D721Med (cell line): ENCODE results near the gene ETHE1.

Experiments used
- DNase-seq: peaks from one replicate; pipeline ENCODE4 v3.0.0; 2011; ENCODE audit warnings: low spot score; ENCODE audit not compliant: insufficient read length
- FAIRE-seq: peaks from 2 replicates; lab custom pipeline; 2011; peaks lifted over from hg19 to GRCh38; lab: Jason Lieb, UNC
- TF ChIP-seq, protein P1 (sequence below): IDR thresholded peaks from 2 replicates; pipeline ENCODE4 v1.5.1; 2012; ENCODE audit warnings: mild to moderate bottlenecking, control low read depth; ENCODE audit not compliant: insufficient read depth; ENCODE audit errors: missing control alignments

Gene ETHE1

DNA sequence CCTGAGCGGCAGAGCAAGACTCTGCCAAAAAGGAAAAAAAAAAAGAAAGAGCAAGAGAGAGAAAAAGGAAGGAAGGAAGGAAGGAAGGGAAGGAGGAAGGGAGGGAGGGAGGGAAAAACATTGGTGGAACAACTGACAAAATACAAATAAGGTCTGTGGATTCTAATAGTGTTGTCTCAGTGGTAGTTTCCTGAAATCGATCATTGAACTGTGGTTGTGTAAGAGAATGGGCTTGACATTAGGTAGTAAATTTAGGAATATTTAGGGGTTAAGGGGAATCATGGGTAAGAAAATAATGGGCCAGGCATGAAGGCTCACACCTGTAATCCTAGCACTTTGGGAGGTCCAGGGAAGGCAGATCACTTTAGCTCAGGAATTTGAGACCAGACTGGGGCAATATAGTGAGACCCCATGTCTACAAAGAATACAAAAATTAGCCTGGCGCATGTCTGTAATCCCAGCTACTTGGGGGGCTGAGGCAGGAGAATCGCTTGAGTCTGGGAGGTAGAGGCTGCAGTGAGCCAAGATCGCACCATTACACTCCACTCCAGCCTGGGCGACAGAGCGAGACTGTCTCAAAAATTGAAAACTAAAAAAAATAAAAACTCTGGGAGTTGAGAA is 36.9 kb downstream of the ETHE1 start:
- DNase-seq (no peak), FAIRE-seq (no peak)
- TF ChIP-seq, protein P1, sequence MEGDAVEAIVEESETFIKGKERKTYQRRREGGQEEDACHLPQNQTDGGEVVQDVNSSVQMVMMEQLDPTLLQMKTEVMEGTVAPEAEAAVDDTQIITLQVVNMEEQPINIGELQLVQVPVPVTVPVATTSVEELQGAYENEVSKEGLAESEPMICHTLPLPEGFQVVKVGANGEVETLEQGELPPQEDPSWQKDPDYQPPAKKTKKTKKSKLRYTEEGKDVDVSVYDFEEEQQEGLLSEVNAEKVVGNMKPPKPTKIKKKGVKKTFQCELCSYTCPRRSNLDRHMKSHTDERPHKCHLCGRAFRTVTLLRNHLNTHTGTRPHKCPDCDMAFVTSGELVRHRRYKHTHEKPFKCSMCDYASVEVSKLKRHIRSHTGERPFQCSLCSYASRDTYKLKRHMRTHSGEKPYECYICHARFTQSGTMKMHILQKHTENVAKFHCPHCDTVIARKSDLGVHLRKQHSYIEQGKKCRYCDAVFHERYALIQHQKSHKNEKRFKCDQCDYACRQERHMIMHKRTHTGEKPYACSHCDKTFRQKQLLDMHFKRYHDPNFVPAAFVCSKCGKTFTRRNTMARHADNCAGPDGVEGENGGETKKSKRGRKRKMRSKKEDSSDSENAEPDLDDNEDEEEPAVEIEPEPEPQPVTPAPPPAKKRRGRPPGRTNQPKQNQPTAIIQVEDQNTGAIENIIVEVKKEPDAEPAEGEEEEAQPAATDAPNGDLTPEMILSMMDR: no peak

DNA sequence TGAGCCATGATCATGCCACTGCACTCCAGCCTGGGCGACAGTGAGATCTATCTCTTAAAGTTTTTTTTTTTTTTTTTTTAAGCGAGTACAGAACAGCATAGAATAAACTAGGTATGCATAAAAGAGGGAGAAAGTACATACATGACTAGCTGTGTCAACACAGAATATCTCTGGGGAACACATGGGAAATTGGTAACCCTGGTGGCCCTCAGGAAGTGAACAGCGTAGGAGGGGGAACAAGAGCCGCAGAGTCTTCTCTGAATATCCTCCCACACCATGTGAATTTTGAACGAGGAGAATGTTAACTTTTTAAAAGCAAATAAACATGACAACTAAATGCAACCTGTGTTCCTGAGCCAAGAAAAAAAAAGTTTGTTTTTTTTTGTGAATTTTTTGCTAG is 37.7 kb downstream of the ETHE1 start:
- DNase-seq: no peak
- TF ChIP-seq, protein P1: no peak
- FAIRE-seq: no peak

DNA sequence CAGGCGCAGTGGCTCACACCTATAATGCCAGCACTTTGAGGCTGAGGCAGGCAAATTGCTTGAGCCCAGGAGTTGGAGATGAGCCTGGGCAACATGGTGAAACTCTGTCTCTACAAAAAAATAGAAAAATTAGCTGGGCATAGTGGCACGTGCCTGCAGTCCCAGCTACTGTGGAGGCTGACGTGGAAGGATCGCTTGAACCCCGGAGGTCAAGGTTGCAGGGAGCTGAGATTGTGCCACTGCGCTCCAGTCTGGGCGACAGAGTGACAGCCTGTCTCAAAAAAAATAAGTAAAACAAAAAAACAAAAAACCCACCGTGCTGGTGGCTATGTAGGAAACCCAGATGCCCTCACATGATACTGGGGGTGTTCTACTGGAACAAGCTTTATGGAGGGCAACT is 38.8 kb downstream of the ETHE1 start:
- DNase-seq (no peak), FAIRE-seq (no peak)
- TF ChIP-seq, protein P1: no peak

DNA sequence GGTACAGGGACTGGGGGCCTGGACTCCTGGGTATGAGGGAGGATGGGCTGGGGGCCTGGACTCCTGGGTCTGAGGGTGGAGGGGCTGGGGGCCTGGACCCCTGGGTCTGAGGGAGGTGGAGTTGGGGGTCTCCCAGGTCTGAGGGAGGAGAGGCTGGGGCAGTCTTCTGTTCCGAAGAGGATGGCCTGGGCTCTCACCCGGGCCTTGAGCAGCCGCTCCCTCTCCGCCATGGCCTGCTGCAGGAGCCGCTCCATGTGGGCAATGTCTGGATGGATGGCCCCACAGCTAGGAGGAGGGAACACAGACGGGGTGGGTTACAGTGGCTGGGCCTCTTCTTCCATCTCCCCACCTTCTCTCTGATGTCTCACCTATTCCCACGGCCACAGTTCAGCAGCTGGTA is 40.6 kb downstream of the ETHE1 start:
- FAIRE-seq (no peak), DNase-seq (no peak)
- TF ChIP-seq, protein P1: no peak

DNA sequence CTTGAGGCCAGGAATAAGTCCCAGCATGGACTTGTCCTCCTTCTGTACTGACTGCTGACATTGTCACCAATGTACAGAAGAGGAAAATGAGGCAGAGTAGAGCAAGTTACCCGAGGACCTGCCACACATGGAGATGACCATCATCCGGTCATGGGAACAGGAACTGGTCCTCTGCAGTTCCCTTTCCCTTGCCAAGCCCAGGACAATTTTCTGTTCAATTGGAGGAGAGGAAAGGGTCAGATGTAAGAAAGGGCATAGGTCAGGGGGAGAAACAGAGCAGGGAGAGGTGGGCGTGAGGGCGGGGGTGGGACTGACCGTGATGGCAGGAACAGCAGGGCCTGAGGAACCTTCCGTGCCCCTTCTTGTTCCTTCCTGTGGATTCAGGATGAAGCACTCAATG is 41.0 kb downstream of the ETHE1 start:
- DNase-seq: no peak
- TF ChIP-seq, protein P1: no peak
- no peak for FAIRE-seq

DNA sequence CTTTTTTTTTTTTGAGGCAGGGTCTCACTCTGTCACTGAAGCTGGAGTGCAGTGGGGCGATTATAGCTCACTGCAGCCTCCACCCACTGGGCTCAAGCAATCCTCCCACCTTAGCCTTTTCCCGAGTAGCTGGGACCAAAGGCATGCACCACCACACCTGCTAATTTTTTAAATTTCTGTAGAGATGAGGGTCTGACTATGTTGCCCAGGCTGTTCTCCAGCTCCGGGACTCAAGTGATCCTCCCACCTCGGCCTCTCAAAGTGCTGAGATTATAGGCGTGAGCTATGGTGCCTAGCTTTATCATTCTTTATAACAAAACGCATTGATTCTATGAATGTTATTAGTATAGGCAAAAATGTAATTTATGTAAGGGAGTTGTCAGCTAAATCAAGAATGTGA is 43.7 kb downstream of the ETHE1 start:
- FAIRE-seq: no peak
- DNase-seq: no peak
- TF ChIP-seq, protein P1: no peak

DNA sequence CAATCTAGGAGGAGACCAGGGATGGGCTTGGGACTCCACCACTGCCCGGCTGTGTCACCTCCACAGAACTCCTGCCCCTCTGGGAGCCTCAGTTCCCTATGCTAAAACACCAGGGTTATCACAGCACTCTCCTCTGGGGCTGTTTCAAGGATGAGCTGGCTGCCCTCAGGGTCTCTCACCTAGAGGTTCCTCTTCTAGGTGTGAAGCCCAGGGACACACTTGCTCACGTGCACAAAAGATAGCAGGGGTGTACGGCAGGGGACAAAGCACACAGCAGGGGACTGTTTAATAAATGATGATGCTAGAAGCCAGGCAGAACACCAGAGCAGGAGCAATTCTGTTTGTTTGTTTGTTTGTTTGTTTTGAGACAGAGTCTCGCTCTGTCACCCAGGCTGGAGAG is 44.8 kb downstream of the ETHE1 start:
- no peak for FAIRE-seq
- TF ChIP-seq, protein P1: no peak
- no peak for DNase-seq
